ENCODE results near the gene XPA. TPM values are rescaled to one million over a fixed set of nuclear protein-coding genes. Genes with fewer than 3 reads are reported as not detected.

XPA gene
- total RNA-seq, 2 donors from 2014 or later: 4.9 to 7.3 TPM

DNA sequence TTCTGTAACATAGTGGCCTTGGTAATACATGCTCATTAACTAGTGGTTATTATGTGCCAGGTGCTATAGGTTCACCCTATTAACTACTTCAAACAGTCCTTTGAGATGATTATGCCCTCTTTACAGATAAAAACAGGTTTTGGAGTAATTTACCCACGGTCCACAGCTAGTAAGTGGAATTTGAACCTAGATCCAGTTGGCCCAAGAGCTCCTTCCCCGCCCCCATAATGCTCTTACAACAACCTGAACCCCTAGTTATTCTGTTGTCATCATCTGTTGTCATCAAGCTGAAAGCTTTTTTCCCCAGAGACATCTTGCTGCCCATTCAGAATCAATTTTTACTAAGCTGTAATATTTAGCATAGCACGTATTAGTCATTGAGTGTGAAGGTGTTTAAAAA lies 23.2 kb downstream of the XPA start:
- H3K9ac ChIP-seq (ENCODE audit: extremely low read depth, low read length, poor library complexity, severe bottlenecking): no peak overlapping the region
- H3K4me1 ChIP-seq (ENCODE audit: control insufficient read depth, insufficient read depth, low read length): no peaks in the 10 kb centered on the region
- 94 to 96% methylated on average over 2 to 3 of the region's 3 CpGs for WGBS, 2 experiments (ENCODE audit: insufficient coverage in 1 of 2, insufficient read length in 1 of 2)
- H3K27ac ChIP-seq (ENCODE audit: low read depth, low read length): no peak overlapping the region
- no peaks in the 10 kb centered on the region for H3K9me3 ChIP-seq (ENCODE audit: control insufficient read depth, low read length)
- Mint-ChIP-seq H3K4me3 (no peak overlapping the region), H3K9me3 (no peaks in the 10 kb centered on the region), H3K27ac (no peak overlapping the region), H3K4me1 (no peaks in the 10 kb centered on the region), H3K36me3 (ENCODE audit: low read depth) (peaks cover 54% of the 10 kb centered on the region), H3K27me3 (ENCODE audit: insufficient read depth) (no peaks in the 10 kb centered on the region)
- no peak for DNase-seq
- H3K4me3 ChIP-seq (ENCODE audit: low read length): no peak overlapping the region
- H3K36me3 ChIP-seq (ENCODE audit: control insufficient read depth, insufficient read depth, low read length): peaks cover 88% of the 10 kb centered on the region
- no peaks in the 10 kb centered on the region for H3K27me3 ChIP-seq (ENCODE audit: control insufficient read depth, insufficient read depth, low read length, poor library complexity, severe bottlenecking)
- TF ChIP-seq, protein P1, sequence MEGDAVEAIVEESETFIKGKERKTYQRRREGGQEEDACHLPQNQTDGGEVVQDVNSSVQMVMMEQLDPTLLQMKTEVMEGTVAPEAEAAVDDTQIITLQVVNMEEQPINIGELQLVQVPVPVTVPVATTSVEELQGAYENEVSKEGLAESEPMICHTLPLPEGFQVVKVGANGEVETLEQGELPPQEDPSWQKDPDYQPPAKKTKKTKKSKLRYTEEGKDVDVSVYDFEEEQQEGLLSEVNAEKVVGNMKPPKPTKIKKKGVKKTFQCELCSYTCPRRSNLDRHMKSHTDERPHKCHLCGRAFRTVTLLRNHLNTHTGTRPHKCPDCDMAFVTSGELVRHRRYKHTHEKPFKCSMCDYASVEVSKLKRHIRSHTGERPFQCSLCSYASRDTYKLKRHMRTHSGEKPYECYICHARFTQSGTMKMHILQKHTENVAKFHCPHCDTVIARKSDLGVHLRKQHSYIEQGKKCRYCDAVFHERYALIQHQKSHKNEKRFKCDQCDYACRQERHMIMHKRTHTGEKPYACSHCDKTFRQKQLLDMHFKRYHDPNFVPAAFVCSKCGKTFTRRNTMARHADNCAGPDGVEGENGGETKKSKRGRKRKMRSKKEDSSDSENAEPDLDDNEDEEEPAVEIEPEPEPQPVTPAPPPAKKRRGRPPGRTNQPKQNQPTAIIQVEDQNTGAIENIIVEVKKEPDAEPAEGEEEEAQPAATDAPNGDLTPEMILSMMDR (conservative IDR thresholded peaks at IDR 0.05): no peak

DNA sequence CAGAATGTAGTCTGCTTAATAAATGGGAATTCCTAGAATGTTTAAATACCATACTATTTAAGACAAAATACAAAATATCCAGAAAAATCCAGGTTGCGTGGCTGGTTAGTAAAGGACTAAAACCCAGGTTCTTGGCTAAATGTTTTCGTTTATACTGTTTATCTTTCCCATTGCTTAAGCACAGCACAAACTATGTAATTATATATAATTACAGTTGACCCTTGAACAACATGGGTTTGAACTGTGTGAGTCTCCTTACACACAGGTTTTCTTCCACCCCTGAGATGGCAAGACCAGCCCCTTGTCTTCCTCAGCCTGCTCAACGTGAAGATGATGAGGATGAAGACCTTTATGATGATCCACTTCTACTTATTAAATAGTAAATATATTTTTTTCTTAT lies 24.7 kb downstream of the XPA start:
- Mint-ChIP-seq H3K36me3 (ENCODE audit: low read depth) (peaks cover 64% of the 10 kb centered on the region), H3K27me3 (ENCODE audit: insufficient read depth) (no peaks in the 10 kb centered on the region), H3K4me3 (no peak overlapping the region)

GRCh38 chr9:97670586-97670985 lies 26.6 kb downstream of the XPA start:
- Histone ChIP-seq H3K36me3 (ENCODE audit: control insufficient read depth, insufficient read depth, low read length) (peaks cover 92% of the 10 kb centered on the region), H3K27me3 (ENCODE audit: control insufficient read depth, insufficient read depth, low read length, poor library complexity, severe bottlenecking) (no peaks in the 10 kb centered on the region), H3K4me3 (ENCODE audit: low read length) (no peak overlapping the region), H3K4me1 (ENCODE audit: control insufficient read depth, insufficient read depth, low read length) (no peaks in the 10 kb centered on the region), H3K27ac (ENCODE audit: low read depth, low read length) (no peak overlapping the region), H3K9me3 (ENCODE audit: control insufficient read depth, low read length) (no peaks in the 10 kb centered on the region), H3K9ac (ENCODE audit: extremely low read depth, low read length, poor library complexity, severe bottlenecking) (no peak overlapping the region)
- no peaks in the 10 kb centered on the region for H3K27me3 Mint-ChIP-seq (ENCODE audit: insufficient read depth)
- TF ChIP-seq, protein P1 (conservative IDR thresholded peaks at IDR 0.05): no peak
- H3K27ac Mint-ChIP-seq: no peak overlapping the region
- H3K4me3 Mint-ChIP-seq: no peak overlapping the region
- no peaks in the 10 kb centered on the region for H3K4me1 Mint-ChIP-seq
- DNase-seq: no peak
- H3K36me3 Mint-ChIP-seq (ENCODE audit: low read depth): peaks cover 68% of the 10 kb centered on the region
- no peaks in the 10 kb centered on the region for H3K9me3 Mint-ChIP-seq
- WGBS, 2 experiments (ENCODE audit: insufficient coverage in 1 of 2, insufficient read length in 1 of 2): 88 to 95% methylated on average over 3 of the region's 3 CpGs

More for the DNA sequence above, 24.7 kb downstream of the XPA start:
- 83% methylated on average over 2 of the region's 3 CpGs; no CpG with 5 or more reads in 1 of the 2 experiments for WGBS, 2 experiments (ENCODE audit: insufficient coverage in 1 of 2, insufficient read length in 1 of 2)
- Histone ChIP-seq H3K9me3 (ENCODE audit: control insufficient read depth, low read length) (no peaks in the 10 kb centered on the region), H3K4me3 (ENCODE audit: low read length) (no peak overlapping the region), H3K27me3 (ENCODE audit: control insufficient read depth, insufficient read depth, low read length, poor library complexity, severe bottlenecking) (no peaks in the 10 kb centered on the region), H3K9ac (ENCODE audit: extremely low read depth, low read length, poor library complexity, severe bottlenecking) (no peak overlapping the region), H3K4me1 (ENCODE audit: control insufficient read depth, insufficient read depth, low read length) (no peaks in the 10 kb centered on the region), H3K36me3 (ENCODE audit: control insufficient read depth, insufficient read depth, low read length) (peaks cover 92% of the 10 kb centered on the region), H3K27ac (ENCODE audit: low read depth, low read length) (no peak overlapping the region)
- H3K27ac Mint-ChIP-seq: no peak overlapping the region
- no peaks in the 10 kb centered on the region for H3K4me1 Mint-ChIP-seq
- DNase-seq: no peak
- TF ChIP-seq, protein P1 (conservative IDR thresholded peaks at IDR 0.05): no peak
- H3K9me3 Mint-ChIP-seq: no peaks in the 10 kb centered on the region
